Mesendoderm (in vitro differentiated cells): ENCODE measurements around the gene NSMCE1.

Experiments used
- DNase-seq: peaks from one replicate; pipeline ENCODE4 v3.0.0; 2013
- H2AK5ac ChIP-seq: 2 replicates; pipeline ENCODE4 v1.6.1; 2013; ENCODE audit warnings: low read length, inconsistent platforms
- H2BK120ac ChIP-seq: 2 replicates; pipeline ENCODE4 v1.6.1; 2013; ENCODE audit warnings: low read depth, mild to moderate bottlenecking, low read length, moderate library complexity, mixed read lengths
- H2BK15ac ChIP-seq: replicated peaks from 2 replicates; pipeline ENCODE4 v1.6.1; 2013; ENCODE audit warnings: low read depth, mild to moderate bottlenecking, moderate library complexity
- H2BK5ac ChIP-seq: 2 replicates; pipeline ENCODE4 v1.6.1; 2013; ENCODE audit warnings: low read length, inconsistent platforms
- H3K18ac ChIP-seq: 2 replicates; pipeline ENCODE4 v1.6.1; 2013; ENCODE audit warnings: mild to moderate bottlenecking, low read length, mixed read lengths
- H3K23ac ChIP-seq: one replicate; pipeline ENCODE4 v1.6.1; 2013; ENCODE audit warnings: low read length
- H3K27ac ChIP-seq: 2 replicates; pipeline ENCODE4 v1.5.1; 2013; ENCODE audit warnings: low read depth, mild to moderate bottlenecking, inconsistent platforms, low read length, moderate library complexity
- H3K27me3 ChIP-seq: 2 replicates; pipeline ENCODE4 v1.6.1; 2013; ENCODE audit warnings: low read length, control low read depth, mild to moderate bottlenecking, inconsistent platforms; ENCODE audit not compliant: insufficient read depth, poor library complexity
- H3K36me3 ChIP-seq: 2 replicates; pipeline ENCODE4 v1.6.1; 2013; ENCODE audit warnings: low read length, inconsistent platforms; ENCODE audit not compliant: control insufficient read depth, insufficient read depth
- H3K4ac ChIP-seq: one replicate; pipeline ENCODE4 v1.6.1; 2013; ENCODE audit warnings: low read depth, mild to moderate bottlenecking, low read length, moderate library complexity
- H3K4me1 ChIP-seq: 2 replicates; pipeline ENCODE4 v1.6.1; 2013; ENCODE audit warnings: low read depth, low read length, inconsistent platforms; ENCODE audit not compliant: control insufficient read depth
- H3K4me2 ChIP-seq: 2 replicates; pipeline ENCODE4 v1.6.1; 2013; ENCODE audit warnings: low read length
- H3K4me3 ChIP-seq: 2 replicates; pipeline ENCODE4 v1.5.1; 2013; ENCODE audit warnings: mild to moderate bottlenecking, low read length
- H3K56ac ChIP-seq: one replicate; pipeline ENCODE4 v1.6.1; 2013; ENCODE audit warnings: low read length
- H3K79me1 ChIP-seq: 2 replicates; pipeline ENCODE4 v1.6.1; 2013; ENCODE audit warnings: low read length, inconsistent platforms
- H3K79me2 ChIP-seq: 2 replicates; pipeline ENCODE4 v1.6.1; 2013; ENCODE audit warnings: mild to moderate bottlenecking, low read length; ENCODE audit not compliant: control insufficient read depth, insufficient read depth
- H3K9ac ChIP-seq: 2 replicates; pipeline ENCODE4 v1.6.1; 2013; ENCODE audit warnings: low read length, inconsistent platforms
- H4K5ac ChIP-seq: one replicate; pipeline ENCODE4 v1.6.1; 2013; ENCODE audit warnings: low read length
- H4K8ac ChIP-seq: one replicate; pipeline ENCODE4 v1.6.1; 2013; ENCODE audit warnings: low read depth, mild to moderate bottlenecking, control low read depth, low read length, moderate library complexity
- WGBS: extraction: QIAGEN DNeasy Blood & Tissue Kit; methylation state at CpG from one replicate; pipeline ENCODE4 v1.1.7; 2013; ENCODE audit warnings: low lambda C conversion rate, missing lambda C conversion rate; ENCODE audit not compliant: insufficient coverage; ENCODE audit errors: extremely low coverage; 5-methylcytosine and 5-hydroxymethylcytosine counted together

Gene NSMCE1

DNA sequence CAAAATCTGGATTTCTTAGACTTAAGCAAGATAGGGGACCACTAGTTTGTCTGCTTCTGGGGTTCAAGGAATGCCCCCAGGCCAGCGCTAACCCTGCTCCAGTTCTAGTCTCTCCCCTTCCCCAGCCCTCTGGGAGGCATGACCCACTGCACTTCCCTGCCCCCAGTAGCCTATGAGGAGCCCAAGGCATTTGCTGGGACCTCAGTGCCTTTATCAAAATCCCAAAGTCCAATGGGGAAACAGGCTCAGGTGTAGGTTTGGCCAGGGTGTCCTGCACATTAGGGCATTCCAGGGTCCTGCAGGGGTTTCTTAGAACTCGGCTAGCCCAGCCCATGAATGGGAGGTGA is 46.4 kb upstream of the NSMCE1 start:
- no peak for DNase-seq
- Histone ChIP-seq H3K4me1 (peaks cover 6% of the 10 kb centered on the region), H2BK5ac (no peak overlapping the region), H4K5ac (no peak overlapping the region), H3K4me3 (no peak overlapping the region), H2AK5ac (no peak overlapping the region), H3K27me3 (no peaks in the 10 kb centered on the region), H3K4me2 (peak overlapping the region; percentile 36), H3K23ac (no peak overlapping the region), H3K9ac (peak overlapping the region; percentile 45), H3K18ac (no peak overlapping the region), H3K79me2 (peaks cover 28% of the 10 kb centered on the region), H2BK120ac (no peak overlapping the region), H4K8ac (no peak overlapping the region), H3K27ac (no peak overlapping the region), H3K56ac (peak overlapping the region; percentile 67), H3K79me1 (peaks cover 19% of the 10 kb centered on the region), H3K4ac (no peak overlapping the region), H2BK15ac (no peak overlapping the region), H3K36me3 (no peaks in the 10 kb centered on the region)
- WGBS = no CpG with 5 or more reads among the region's 2 CpGs

DNA sequence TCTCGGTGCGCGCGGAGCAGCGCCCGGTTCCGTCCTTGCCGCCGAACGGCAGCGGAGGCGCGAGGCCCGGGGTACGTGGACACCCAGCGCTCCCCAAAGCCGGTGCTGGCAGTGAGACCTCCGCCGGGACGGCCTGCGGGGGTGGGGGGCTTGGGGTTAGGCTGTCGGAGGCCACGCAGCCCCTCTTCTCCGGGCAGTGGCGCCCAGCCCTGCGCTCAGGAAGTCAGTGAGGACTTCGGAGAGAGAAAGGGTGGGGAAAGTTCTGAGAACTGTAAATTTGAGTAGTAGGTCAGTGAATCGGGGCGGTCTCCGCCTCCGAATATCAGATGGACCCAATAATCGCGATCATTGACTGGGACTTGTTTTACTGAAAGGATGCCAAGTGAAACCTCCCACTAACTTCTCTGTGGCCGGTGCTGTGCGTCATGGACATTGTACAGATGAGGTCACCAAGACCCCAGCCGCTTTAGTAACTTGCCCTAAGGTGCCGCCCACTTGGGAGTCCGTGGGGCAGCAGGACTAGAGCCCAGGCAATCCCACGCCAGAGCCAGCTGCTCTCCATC is 45.7 kb upstream of the NSMCE1 start:
- Histone ChIP-seq H2BK5ac (peak overlapping the region; percentile 55), H2AK5ac (no peak overlapping the region), H3K23ac (peak overlapping the region; percentile 94), H4K8ac (no peak overlapping the region), H3K18ac (peak overlapping the region; percentile 86), H3K36me3 (no peaks in the 10 kb centered on the region), H3K4me1 (peaks cover 6% of the 10 kb centered on the region), H3K56ac (peak overlapping the region; percentile 97), H3K4me2 (peak overlapping the region; percentile 79), H3K27me3 (no peaks in the 10 kb centered on the region), H3K27ac (peak overlapping the region; percentile 61), H4K5ac (no peak overlapping the region), H3K4ac (peak overlapping the region; percentile 63), H3K9ac (peak overlapping the region; percentile 85), H2BK15ac (no peak overlapping the region), H3K79me1 (peaks cover 18% of the 10 kb centered on the region), H3K4me3 (peak overlapping the region; percentile 86), H3K79me2 (peaks cover 24% of the 10 kb centered on the region), H2BK120ac (peak overlapping the region; percentile 47)
- no CpG with 5 or more reads among the region's 39 CpGs for WGBS
- DNase-seq = peak; percentile 51

DNA sequence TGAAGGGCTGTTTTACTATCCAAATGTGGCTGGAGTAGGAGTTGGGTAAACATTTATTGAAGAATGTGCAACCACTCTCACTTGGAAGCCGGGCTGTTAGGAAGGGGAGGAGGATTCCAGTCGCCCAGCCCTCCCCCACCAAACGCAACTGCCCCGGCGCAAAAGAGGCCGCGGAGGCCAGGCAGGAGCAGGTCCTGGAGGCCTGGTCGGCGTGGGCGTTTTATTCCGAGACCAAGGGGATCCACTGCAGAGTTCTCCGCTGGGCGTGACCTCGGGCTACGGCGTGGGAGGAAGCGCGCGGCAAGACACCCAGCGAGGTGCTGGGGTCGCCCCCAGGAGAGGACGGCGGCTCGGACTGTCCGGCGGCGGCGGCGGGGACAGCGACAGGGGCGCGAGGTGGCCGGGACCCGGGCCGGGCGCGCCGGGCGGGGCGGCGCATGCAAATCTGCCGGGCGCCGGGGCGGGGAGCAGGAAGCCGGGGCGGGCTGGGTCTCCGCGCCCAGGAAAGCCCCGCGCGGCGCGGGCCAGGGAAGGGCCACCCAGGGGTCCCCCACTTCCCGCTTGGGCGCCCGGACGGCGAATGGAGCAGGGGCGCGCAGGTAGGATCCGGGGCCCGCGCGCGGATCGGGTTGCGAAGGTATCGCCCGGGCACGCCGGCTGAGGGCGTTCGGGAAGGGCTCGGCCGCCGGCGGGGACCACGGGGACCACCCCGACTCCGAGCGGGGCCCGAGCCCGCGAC is 45.0 kb upstream of the NSMCE1 start, which contains the start of gene IL4R:
Gene IL4R (plus strand): TSS at position 553 of the 739 bp plus-strand sequence. CDS start 26,230 bp downstream, outside the sequence.
- WGBS = no CpG with 5 or more reads among the region's 85 CpGs
- H3K4me2 ChIP-seq = peak within 1 kb of the TSS; percentile 79
- H4K5ac ChIP-seq = no peak within 1 kb of the TSS
- peak within 1 kb of the TSS; percentile 55 for H2BK5ac ChIP-seq
- peak within 1 kb of the TSS; percentile 85 for H3K9ac ChIP-seq
- no peak within 1 kb of the TSS for H2AK5ac ChIP-seq
- H3K36me3 ChIP-seq = no peaks in the 10 kb centered on the region
- H3K79me2 ChIP-seq = peaks cover 19% of the 10 kb centered on the region
- peaks cover 6% of the 10 kb centered on the region for H3K4me1 ChIP-seq
- H3K27me3 ChIP-seq = no peaks in the 10 kb centered on the region
- H3K4me3 ChIP-seq = peak within 1 kb of the TSS; percentile 86
- no peak within 1 kb of the TSS for H2BK15ac ChIP-seq
- peak within 1 kb of the TSS; percentile 86 for H3K18ac ChIP-seq
- peaks cover 16% of the 10 kb centered on the region for H3K79me1 ChIP-seq
- peak within 1 kb of the TSS; percentile 94 for H3K23ac ChIP-seq
- peak within 1 kb of the TSS; percentile 61 for H3K27ac ChIP-seq
- H3K56ac ChIP-seq = peak within 1 kb of the TSS; percentile 97
- peak within 1 kb of the TSS; percentile 47 for H2BK120ac ChIP-seq
- no peak within 1 kb of the TSS for H4K8ac ChIP-seq
- DNase-seq = peak; percentile 65
- peak within 1 kb of the TSS; percentile 63 for H3K4ac ChIP-seq

DNA sequence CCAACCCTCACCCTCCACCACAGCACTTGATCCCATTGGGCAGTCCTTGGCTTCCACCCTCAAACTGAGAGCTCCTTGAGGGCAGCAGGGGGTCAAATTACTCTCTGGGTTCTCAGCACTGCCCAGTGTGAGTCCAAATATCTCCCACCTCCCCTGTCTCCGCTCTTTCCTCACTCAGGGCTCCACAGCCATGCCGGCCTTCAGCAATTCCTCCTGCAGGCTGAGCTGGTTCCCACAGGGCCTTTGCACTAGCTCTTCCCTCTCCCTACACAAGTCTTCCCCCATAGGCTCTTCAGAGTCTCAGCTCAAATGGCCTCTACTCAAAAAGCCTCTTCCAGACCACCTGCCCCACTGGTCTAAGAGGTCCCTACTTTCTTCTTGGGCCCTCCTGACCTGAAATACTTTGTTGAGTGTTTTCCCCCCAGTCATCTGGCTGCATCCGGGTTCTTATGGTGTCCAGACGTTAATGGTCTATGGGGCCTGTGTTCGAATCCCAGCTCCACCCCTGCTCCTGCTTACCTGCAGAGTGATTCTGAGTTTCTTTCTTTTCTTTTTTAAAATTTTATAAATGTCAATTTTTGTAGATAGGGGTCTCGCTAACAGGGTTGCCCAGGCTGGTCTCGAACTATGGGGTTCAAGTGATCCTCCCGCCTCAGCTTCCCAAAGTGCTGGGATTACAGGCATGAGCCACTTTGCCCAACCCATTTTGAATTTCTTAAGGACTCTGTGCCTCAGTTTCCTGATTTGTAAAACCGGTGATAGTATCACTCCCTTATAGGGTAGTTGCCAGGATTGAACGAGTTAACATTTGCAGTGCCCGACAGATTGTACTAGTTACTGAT is 44.2 kb upstream of the NSMCE1 start:
- H3K23ac ChIP-seq = no peak overlapping the region
- H3K27me3 ChIP-seq = no peaks in the 10 kb centered on the region
- peak overlapping the region; percentile 85 for H3K9ac ChIP-seq
- H3K4ac ChIP-seq = no peak overlapping the region
- no peak overlapping the region for H2AK5ac ChIP-seq
- peaks cover 2% of the 10 kb centered on the region for H3K4me1 ChIP-seq
- no peak overlapping the region for H4K8ac ChIP-seq
- no peak overlapping the region for H3K18ac ChIP-seq
- H2BK15ac ChIP-seq = no peak overlapping the region
- no peak overlapping the region for H3K4me3 ChIP-seq
- H3K36me3 ChIP-seq = no peaks in the 10 kb centered on the region
- no peak overlapping the region for H4K5ac ChIP-seq
- no peak for DNase-seq
- no CpG with 5 or more reads among the region's 11 CpGs for WGBS
- peak overlapping the region; percentile 40 for H3K4me2 ChIP-seq
- H3K27ac ChIP-seq = no peak overlapping the region
- H3K56ac ChIP-seq = peak overlapping the region; percentile 89
- peaks cover 12% of the 10 kb centered on the region for H3K79me2 ChIP-seq
- H2BK120ac ChIP-seq = no peak overlapping the region
- H3K79me1 ChIP-seq = peaks cover 10% of the 10 kb centered on the region
- no peak overlapping the region for H2BK5ac ChIP-seq

DNA sequence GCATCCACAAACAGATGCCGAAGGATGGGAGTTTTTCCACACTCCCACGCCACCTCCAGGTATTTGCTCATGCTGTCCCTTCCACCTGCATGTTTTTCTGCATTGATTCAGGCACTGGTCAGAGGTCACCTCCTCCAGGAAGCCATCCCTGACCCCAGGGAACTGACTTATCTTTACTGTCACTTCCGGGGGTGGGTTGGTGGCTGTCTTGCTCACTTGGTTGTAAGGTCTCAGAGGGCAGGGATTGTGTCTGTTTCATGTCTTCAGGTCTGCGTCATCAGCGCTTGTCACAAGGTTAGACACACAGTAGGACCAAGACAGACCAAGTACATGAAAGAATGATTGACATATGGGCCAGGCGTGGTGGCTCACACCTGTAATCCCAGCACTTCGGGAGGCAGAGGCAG is 43.3 kb upstream of the NSMCE1 start:
- Histone ChIP-seq H2BK15ac (no peak overlapping the region), H2BK5ac (no peak overlapping the region), H3K27ac (no peak overlapping the region), H3K79me1 (peaks cover 6% of the 10 kb centered on the region), H3K9ac (no peak overlapping the region), H4K8ac (no peak overlapping the region), H3K27me3 (no peaks in the 10 kb centered on the region), H2AK5ac (no peak overlapping the region), H3K79me2 (peaks cover 6% of the 10 kb centered on the region), H3K4me1 (peaks cover 2% of the 10 kb centered on the region), H3K23ac (no peak overlapping the region), H3K18ac (no peak overlapping the region), H3K4me3 (no peak overlapping the region), H4K5ac (no peak overlapping the region), H2BK120ac (no peak overlapping the region), H3K4me2 (no peak overlapping the region), H3K36me3 (no peaks in the 10 kb centered on the region), H3K56ac (no peak overlapping the region), H3K4ac (no peak overlapping the region)
- WGBS = no CpG with 5 or more reads among the region's 7 CpGs
- no peak for DNase-seq
